GM12878 (cell line): Measurements from ENCODE around the gene FTL. TPM values are rescaled to one million over a fixed set of nuclear protein-coding genes. Genes with fewer than 3 reads are reported as not detected.

Experiments
- ATAC-seq: fragments of 200-7000 bp; cut with Tn5 transposase; 3 replicates; pipeline ENCODE4 v1.9.1; 2020; ENCODE audit warnings: mild to moderate bottlenecking, moderate library complexity
- BruUV-seq: library from RNA; stranded (reverse); fragments of 400-500 nt; replicated peaks from 2 replicates; lab custom pipeline; 2021; lab: Mats Ljungman, UMichigan
- CTCF ChIA-PET: fragments of 300-600 bp; sonication (Branson Sonifier 250); formaldehyde crosslinking; extraction: SDS; loops from one replicate; lab custom pipeline; 2021; ENCODE audit warnings: inconsistent platforms; lab: Yijun Ruan, JAX
- POLR2A ChIA-PET: fragments of 350-600 bp; formaldehyde crosslinking; extraction: SDS; loops from one replicate; lab custom pipeline; 2021; ENCODE audit warnings: inconsistent platforms; lab: Charles Lee
- RAD21 ChIA-PET: fragments of 300-600 bp; sonication (Branson Sonifier 250); formaldehyde crosslinking; loops from one replicate; lab custom pipeline; 2023; ENCODE audit warnings: antibody characterized with exemption; ENCODE audit not compliant: unreplicated experiment; lab: Charles Lee
- SMC1A ChIA-PET: fragments of 300-600 bp; sonication (Branson Sonifier 250); formaldehyde crosslinking; loops from one replicate; lab custom pipeline; 2023; ENCODE audit not compliant: unreplicated experiment, uncharacterized antibody; lab: Charles Lee
- DNase-seq: peaks from one replicate; pipeline ENCODE4 v3.0.0-alpha.2; 2011; ENCODE audit warnings: low read depth, low spot score
- FAIRE-seq: peaks from 3 replicates; lab custom pipeline; 2011; peaks lifted over from hg19 to GRCh38; lab: Jason Lieb, UNC
- H2AFZ ChIP-seq: 2 replicates; pipeline ENCODE4 v1.6.0; 2011; ENCODE audit warnings: low read depth, low read length, control low read depth; ENCODE audit not compliant: control insufficient read depth
- H3K27ac ChIP-seq: 2 replicates; pipeline ENCODE4 v1.5.1; 2011; ENCODE audit warnings: control low read depth; ENCODE audit not compliant: control insufficient read depth, insufficient read depth
- H3K27me3 ChIP-seq, 2 experiments: replicated peaks in 1 of 2; 2 replicates each; pipeline versions ENCODE4 v1.6.0 to v1.6.1; 2011; ENCODE audit warnings: low read length in 1 of 2; ENCODE audit not compliant: control insufficient read depth in 2 of 2, insufficient read depth in 2 of 2
- H3K36me3 ChIP-seq, 2 experiments: 2 replicates each; pipeline ENCODE4 v1.5.1; 2011; ENCODE audit warnings: low read length in 1 of 2; ENCODE audit not compliant: control insufficient read depth in 2 of 2, insufficient read depth in 2 of 2
- H3K4me1 ChIP-seq: 2 replicates; pipeline ENCODE4 v1.6.1; 2011; ENCODE audit warnings: mild to moderate bottlenecking, low read length, moderate library complexity, mixed read lengths; ENCODE audit not compliant: control insufficient read depth, insufficient read depth
- H3K4me2 ChIP-seq: 2 replicates; pipeline ENCODE4 v1.6.0; 2011; ENCODE audit warnings: control low read depth; ENCODE audit not compliant: control insufficient read depth, insufficient read depth
- H3K4me3 ChIP-seq: fragments of 200-600 bp; sonication (generic); 2 replicates; pipeline ENCODE4 v1.5.1; 2016
- H3K79me2 ChIP-seq: 2 replicates; pipeline ENCODE4 v1.6.0; 2011; ENCODE audit warnings: low read length; ENCODE audit not compliant: control insufficient read depth, insufficient read depth
- H3K9ac ChIP-seq: 2 replicates; pipeline ENCODE4 v1.8.0; 2011; ENCODE audit warnings: low read length, control low read depth, mixed read lengths; ENCODE audit not compliant: control insufficient read depth, insufficient read depth
- H3K9me3 ChIP-seq: replicated peaks from 3 replicates; pipeline ENCODE4 v1.5.1; 2011; ENCODE audit warnings: mild to moderate bottlenecking, low read length; ENCODE audit not compliant: control insufficient read depth, insufficient read depth
- H4K20me1 ChIP-seq: 2 replicates; pipeline ENCODE4 v1.6.0; 2011; ENCODE audit not compliant: control insufficient read depth, insufficient read depth
- NFIC ChIP-seq: IDR thresholded peaks from 2 replicates; pipeline ENCODE4 v1.6.1; 2012; ENCODE audit warnings: low read depth, mild to moderate bottlenecking, inconsistent platforms, low read length, moderate library complexity
- POLR2A ChIP-seq: IDR thresholded peaks from 2 replicates; pipeline ENCODE4 v1.6.1; 2011; ENCODE audit warnings: low read depth, mild to moderate bottlenecking, low read length
- TARDBP ChIP-seq: IDR thresholded peaks from 2 replicates; pipeline ENCODE4 v1.6.1; 2016; ENCODE audit warnings: borderline replicate concordance
- WGBS: methylation state at CpG from one replicate; pipeline ENCODE4 v1.1.6; 2016; ENCODE audit warnings: low lambda C conversion rate; ENCODE audit not compliant: insufficient replicate concordance, insufficient coverage; ENCODE audit errors: missing lambda C conversion rate; 5-methylcytosine and 5-hydroxymethylcytosine counted together
- in situ Hi-C: fragments of 300-500 bp; cut with MboI; formaldehyde crosslinking; loops from 9 replicates; pipeline ENCODE4 v1.14.3; 2018; ENCODE audit warnings: mixed read lengths
- intact Hi-C: fragments of 100-400 bp; cut with micrococcal nuclease; formaldehyde crosslinking; loops from one replicate; pipeline ENCODE4 v1.14.2; 2022; ENCODE audit not compliant: unreplicated experiment
- microRNA-seq: library from miRNA; unstranded; fragments of <30 nt; microRNA quantifications from one replicate; pipeline ENCODE4, GENCODE V29; 2018
- polyA plus RNA-seq, 11 experiments: library from polyadenylated mRNA; depleted of rRNA in 4 of 11; unstranded in 6 of 11; stranded (reverse) in 5 of 11; fragments of >200 nt; fragmentation: Nextera tagmentation in 4 of 11; fragmentation: Illumina TruSeq in 1 of 11; extraction: Ambion mirVana in 4 of 11; extraction: Trizol in 1 of 11; gene quantifications; 1 replicate in 1 of 11; 2 replicates in 10 of 11; pipeline versions ENCODE4 v1.2.1 to v1.2.3, GENCODE V29; 2011 to 2016; ENCODE audit warnings: inconsistent platforms in 2 of 11, missing spikeins in 2 of 11, low read depth in 1 of 11
- small RNA-seq: library from RNA; depleted of rRNA; stranded (forward); fragments of <200 nt; gene quantifications from one replicate; pipeline ENCODE3, GENCODE V24; 2014
- total RNA-seq, 4 experiments: library from RNA; depleted of rRNA in 3 of 4; stranded (reverse); fragments of >200 nt in 3 of 4; fragmentation: Illumina TruSeq in 1 of 4; extraction: Trizol in 1 of 4; gene quantifications; 2 replicates each; pipeline versions ENCODE4 v1.2.1 to v1.2.3, GENCODE V29; 2013 to 2021

The FTL gene
- total and polyA plus RNA-seq, 10 of the 15 experiments (the other 5 are each of a cell fraction or from before 2014, with no cell fraction given): 364 to 8,913 (median 1,595) TPM

GRCh38 chr19:49016067-49016839 lies 51.1 kb downstream of the FTL start:
- POLR2A ChIA-PET: no interaction called here
- TF ChIP-seq POLR2A: 0 out of 2 replicates have a peak, but pooled peaks have one; percentile 6
- TF ChIP-seq TARDBP: no peak
- no peak for TF ChIP-seq NFIC
- intact Hi-C loops: no loop called here
- no peak overlapping the region for H2AFZ ChIP-seq
- DNase-seq (no peak), ATAC-seq (no peak), FAIRE-seq (no peak)
- SMC1A ChIA-PET: no interaction called here
- CTCF ChIA-PET: no interaction called here
- no peaks in the 10 kb centered on the region for H3K9me3 ChIP-seq
- RAD21 ChIA-PET: no interaction called here
- H3K27me3 ChIP-seq: no peaks in the 10 kb centered on the region
- H3K36me3 ChIP-seq: peaks cover 0 to 9% of the 10 kb centered on the region in 2 experiments; a peak in 2 of 4 replicates
- H3K4me2 ChIP-seq: no peak overlapping the region
- H3K27ac ChIP-seq: no peak overlapping the region
- H3K79me2 ChIP-seq: no peaks in the 10 kb centered on the region
- H3K4me1 ChIP-seq: peaks cover 12% of the 10 kb centered on the region
- in situ Hi-C loops: no loop called here
- no peak overlapping the region for H3K4me3 ChIP-seq
- no peaks in the 10 kb centered on the region for H4K20me1 ChIP-seq
- no peak overlapping the region for H3K9ac ChIP-seq
- BruUV-seq: no TSS peak
- 97% methylated on average over 24 of the region's 29 CpGs for whole genome bisulfite sequencing

Small RNA genes lying within 50 kb of the gene (microRNA-seq; reads per million reads assigned to microRNA genes)
- not detected for gene MIR6798

Small RNA genes lying within 50 kb of the gene (small RNA-seq; reads per million reads assigned to genes)
- gene AC026803.1 (not detected), gene MIR6798 (0.12 reads per million)

Other genes with a start within 250 kb of the FTL start
Only the 7 nearest of the 30 such genes appear.
- gene NUCB1, start 65.0 kb upstream of the FTL start, total RNA-seq (2014; rRNA removed): 41.8 and 48.6 TPM in 2 replicates
- gene NUCB1, start 65.0 kb upstream of the FTL start, total RNA-seq (2014; rRNA removed; fragmentation: Illumina TruSeq; extraction: Trizol): 31.7 and 33.0 TPM in 2 replicates
- gene NUCB1, start 65.0 kb upstream of the FTL start, total RNA-seq (2021): 80.2 and 82.4 TPM in 2 replicates
- gene NUCB1, start 65.0 kb upstream of the FTL start, polyA plus RNA-seq (2011; rRNA removed): 19.3 and 40.3 TPM in 2 replicates
- gene NUCB1, start 65.0 kb upstream of the FTL start, polyA plus RNA-seq (2014; fragmentation: Illumina TruSeq; extraction: Trizol): 13.9 and 32.5 TPM in 2 replicates
- gene NUCB1, start 65.0 kb upstream of the FTL start, polyA plus RNA-seq (2014; fragmentation: Nextera tagmentation; extraction: Ambion mirVana): 1 to 10 TPM; 1.8 to 3.2 TPM
- gene NUCB1, start 65.0 kb upstream of the FTL start, polyA plus RNA-seq (2014; rRNA removed): 77.7 and 94.2 TPM in 2 replicates
- 100 to 1,000 TPM; 112 TPM for gene NUCB1, start 65.0 kb upstream of the FTL start, polyA plus RNA-seq (2016; fragmentation: Nextera tagmentation; extraction: Ambion mirVana)
- not detected in 2 replicates for gene DHDH, start 31.6 kb upstream of the FTL start, total RNA-seq (2014; rRNA removed)
- gene DHDH, start 31.6 kb upstream of the FTL start, total RNA-seq (2014; rRNA removed; fragmentation: Illumina TruSeq; extraction: Trizol): not detected in 2 replicates
- gene DHDH, start 31.6 kb upstream of the FTL start, total RNA-seq (2021): not detected in 2 replicates
- gene DHDH, start 31.6 kb upstream of the FTL start, polyA plus RNA-seq (2011; rRNA removed): 0.15 and 0.23 TPM in 2 replicates
- not detected in 2 replicates for gene DHDH, start 31.6 kb upstream of the FTL start, polyA plus RNA-seq (2014; fragmentation: Illumina TruSeq; extraction: Trizol)
- under 1 TPM in 1 of 2 experiments, not detected in 1; 0.13 TPM for gene DHDH, start 31.6 kb upstream of the FTL start, polyA plus RNA-seq (2014; fragmentation: Nextera tagmentation; extraction: Ambion mirVana)
- 0.19 TPM in 1 of 2 replicates, not detected in the other for gene DHDH, start 31.6 kb upstream of the FTL start, polyA plus RNA-seq (2014; rRNA removed)
- under 1 TPM in 1 of 2 experiments, not detected in 1; 0.21 TPM for gene DHDH, start 31.6 kb upstream of the FTL start, polyA plus RNA-seq (2016; fragmentation: Nextera tagmentation; extraction: Ambion mirVana)
- gene BAX, start 10.4 kb upstream of the FTL start, total RNA-seq (2014; rRNA removed): 114 and 119 TPM in 2 replicates
- gene BAX, start 10.4 kb upstream of the FTL start, total RNA-seq (2014; rRNA removed; fragmentation: Illumina TruSeq; extraction: Trizol): 73.1 and 73.4 TPM in 2 replicates
- 221 and 223 TPM in 2 replicates for gene BAX, start 10.4 kb upstream of the FTL start, total RNA-seq (2021)
- 104 and 163 TPM in 2 replicates for gene BAX, start 10.4 kb upstream of the FTL start, polyA plus RNA-seq (2011; rRNA removed)
- 61.4 and 122 TPM in 2 replicates for gene BAX, start 10.4 kb upstream of the FTL start, polyA plus RNA-seq (2014; fragmentation: Illumina TruSeq; extraction: Trizol)
- gene BAX, start 10.4 kb upstream of the FTL start, polyA plus RNA-seq (2014; fragmentation: Nextera tagmentation; extraction: Ambion mirVana): 10 to 100 TPM in 1 of 2 experiments, 1 to 10 TPM in 1; 7.2 to 15.3 TPM
- gene BAX, start 10.4 kb upstream of the FTL start, polyA plus RNA-seq (2014; rRNA removed): 205 and 237 TPM in 2 replicates
- gene BAX, start 10.4 kb upstream of the FTL start, polyA plus RNA-seq (2016; fragmentation: Nextera tagmentation; extraction: Ambion mirVana): 100 to 1,000 TPM; 152 to 164 TPM
- 35.4 and 39.5 TPM in 2 replicates for gene GYS1, start 28.0 kb downstream of the FTL start, total RNA-seq (2014; rRNA removed)
- gene GYS1, start 28.0 kb downstream of the FTL start, total RNA-seq (2014; rRNA removed; fragmentation: Illumina TruSeq; extraction: Trizol): 20.2 and 21.5 TPM in 2 replicates
- 37.3 and 40.2 TPM in 2 replicates for gene GYS1, start 28.0 kb downstream of the FTL start, total RNA-seq (2021)
- 36.0 and 62.0 TPM in 2 replicates for gene GYS1, start 28.0 kb downstream of the FTL start, polyA plus RNA-seq (2011; rRNA removed)
- gene GYS1, start 28.0 kb downstream of the FTL start, polyA plus RNA-seq (2014; fragmentation: Illumina TruSeq; extraction: Trizol): 40.6 and 44.3 TPM in 2 replicates
- 1 to 10 TPM; 3.7 to 5.8 TPM for gene GYS1, start 28.0 kb downstream of the FTL start, polyA plus RNA-seq (2014; fragmentation: Nextera tagmentation; extraction: Ambion mirVana)
- 42.2 and 45.5 TPM in 2 replicates for gene GYS1, start 28.0 kb downstream of the FTL start, polyA plus RNA-seq (2014; rRNA removed)
- 10 to 100 TPM; 37.3 to 40.6 TPM for gene GYS1, start 28.0 kb downstream of the FTL start, polyA plus RNA-seq (2016; fragmentation: Nextera tagmentation; extraction: Ambion mirVana)
- gene RUVBL2, start 28.6 kb downstream of the FTL start, total RNA-seq (2014; rRNA removed): 195 and 202 TPM in 2 replicates
- gene RUVBL2, start 28.6 kb downstream of the FTL start, total RNA-seq (2014; rRNA removed; fragmentation: Illumina TruSeq; extraction: Trizol): 80.3 and 97.0 TPM in 2 replicates
- 134 and 142 TPM in 2 replicates for gene RUVBL2, start 28.6 kb downstream of the FTL start, total RNA-seq (2021)
- 58.7 and 117 TPM in 2 replicates for gene RUVBL2, start 28.6 kb downstream of the FTL start, polyA plus RNA-seq (2011; rRNA removed)
- gene RUVBL2, start 28.6 kb downstream of the FTL start, polyA plus RNA-seq (2014; fragmentation: Illumina TruSeq; extraction: Trizol): 11.8 and 53.8 TPM in 2 replicates
- gene RUVBL2, start 28.6 kb downstream of the FTL start, polyA plus RNA-seq (2014; fragmentation: Nextera tagmentation; extraction: Ambion mirVana): 10 to 100 TPM; 33.8 to 70.6 TPM
- gene RUVBL2, start 28.6 kb downstream of the FTL start, polyA plus RNA-seq (2014; rRNA removed): 142 and 166 TPM in 2 replicates
- 100 to 1,000 TPM; 214 to 224 TPM for gene RUVBL2, start 28.6 kb downstream of the FTL start, polyA plus RNA-seq (2016; fragmentation: Nextera tagmentation; extraction: Ambion mirVana)
- gene LHB, start 51.8 kb downstream of the FTL start, total RNA-seq (2014; rRNA removed): 0.34 TPM in 1 of 2 replicates, not detected in the other
- not detected in 2 replicates for gene LHB, start 51.8 kb downstream of the FTL start, total RNA-seq (2014; rRNA removed; fragmentation: Illumina TruSeq; extraction: Trizol)
- 0.46 TPM in 1 of 2 replicates, not detected in the other for gene LHB, start 51.8 kb downstream of the FTL start, total RNA-seq (2021)
- not detected in 2 replicates for gene LHB, start 51.8 kb downstream of the FTL start, polyA plus RNA-seq (2011; rRNA removed)
- not detected in 2 replicates for gene LHB, start 51.8 kb downstream of the FTL start, polyA plus RNA-seq (2014; fragmentation: Illumina TruSeq; extraction: Trizol)
- gene LHB, start 51.8 kb downstream of the FTL start, polyA plus RNA-seq (2014; fragmentation: Nextera tagmentation; extraction: Ambion mirVana): under 1 TPM in 1 of 2 experiments, not detected in 1; 0.20 TPM
- gene LHB, start 51.8 kb downstream of the FTL start, polyA plus RNA-seq (2014; rRNA removed): 0.28 TPM in 1 of 2 replicates, not detected in the other
- under 1 TPM; 0.60 to 0.72 TPM for gene LHB, start 51.8 kb downstream of the FTL start, polyA plus RNA-seq (2016; fragmentation: Nextera tagmentation; extraction: Ambion mirVana)
- gene CGB3, start 59.0 kb downstream of the FTL start, total RNA-seq (2014; rRNA removed): not detected in 2 replicates
- not detected in 2 replicates for gene CGB3, start 59.0 kb downstream of the FTL start, total RNA-seq (2014; rRNA removed; fragmentation: Illumina TruSeq; extraction: Trizol)
- not detected in 2 replicates for gene CGB3, start 59.0 kb downstream of the FTL start, total RNA-seq (2021)
- gene CGB3, start 59.0 kb downstream of the FTL start, polyA plus RNA-seq (2011; rRNA removed): not detected in 2 replicates
- not detected in 2 replicates for gene CGB3, start 59.0 kb downstream of the FTL start, polyA plus RNA-seq (2014; fragmentation: Illumina TruSeq; extraction: Trizol)
- not detected for gene CGB3, start 59.0 kb downstream of the FTL start, polyA plus RNA-seq (2014; fragmentation: Nextera tagmentation; extraction: Ambion mirVana)
- not detected in 2 replicates for gene CGB3, start 59.0 kb downstream of the FTL start, polyA plus RNA-seq (2014; rRNA removed)
- not detected for gene CGB3, start 59.0 kb downstream of the FTL start, polyA plus RNA-seq (2016; fragmentation: Nextera tagmentation; extraction: Ambion mirVana)